Esophagus muscularis mucosa (tissue), 3 donors: ENCODE measurements around the gene OTOR.

Experiments used
- CTCF ChIP-seq, 3 experiments: fragments of 200-600 bp in 2 of 3; fragments of 450-650 bp in 1 of 3; sonication (generic) in 2 of 3; IDR thresholded peaks; one replicate each; pipeline ENCODE4 v1.5.1; 2017 to 2019; ENCODE audit warnings: antibody characterized with exemption in 3 of 3, mild to moderate bottlenecking in 2 of 3, moderate library complexity in 1 of 3
- POLR2A ChIP-seq: fragments of 450-650 bp; IDR thresholded peaks from one replicate; pipeline ENCODE4 v1.6.1; 2017; ENCODE audit warnings: antibody characterized with exemption, moderate library complexity, mild to moderate bottlenecking, low read depth
- POLR2AphosphoS5 ChIP-seq, 2 donors: sonication (generic); formaldehyde crosslinking; IDR thresholded peaks; one replicate each; pipeline ENCODE4 v1.6.1; 2017; ENCODE audit warnings: antibody characterized with exemption in 2 of 2

GRCh38 chr20:16764560-16764959 is 16.4 kb downstream of the OTOR start:
- TF ChIP-seq POLR2AphosphoS5 (IDR thresholded peaks at IDR 0.05) = no peak
- TF ChIP-seq POLR2A = no peak
- no peak for TF ChIP-seq CTCF (IDR thresholded peaks at IDR 0.05)
